Activated CD4-positive, alpha-beta T cell treated with anti-CD3 and anti-CD28 coated beads, Interleukin-2, amount 10 ng/mL, durations not matched to agents 7 days and 5 days (primary cell): ENCODE data around the gene MPZL3. TPM values are rescaled to one million over a fixed set of nuclear protein-coding genes. Genes with fewer than 3 reads are reported as not detected.
A peak's percentile ranks its signal among the peaks of the same experiment; 100 is the strongest.

Experiments used
- CTCF ChIA-PET: fragments of 350-600 bp; sonication (Branson Sonifier 250); formaldehyde crosslinking; loops from one replicate; lab custom pipeline; 2021; ENCODE audit warnings: antibody characterized with exemption; lab: Charles Lee
- POLR2A ChIA-PET: fragments of 350-600 bp; sonication (Branson Sonifier 250); formaldehyde crosslinking; loops from one replicate; lab custom pipeline; 2021; ENCODE audit warnings: antibody characterized with exemption; lab: Charles Lee
- DNase-seq: peaks from one replicate; pipeline ENCODE4 v3.0.0-alpha.2; 2020
- H3K27ac Mint-ChIP-seq: one replicate; pipeline ENCODE4 v1.8.0; 2021; ENCODE audit warnings: mild to moderate bottlenecking, moderate library complexity, mixed read lengths
- H3K27me3 Mint-ChIP-seq: one replicate; pipeline ENCODE4 v1.8.0; 2021; ENCODE audit warnings: mixed read lengths
- H3K36me3 Mint-ChIP-seq: one replicate; pipeline ENCODE4 v1.8.0; 2021; ENCODE audit warnings: low read depth, mixed read lengths
- H3K4me1 Mint-ChIP-seq: one replicate; pipeline ENCODE4 v1.8.0; 2021; ENCODE audit warnings: mixed read lengths
- H3K4me3 Mint-ChIP-seq: one replicate; pipeline ENCODE4 v1.8.0; 2021; ENCODE audit warnings: mild to moderate bottlenecking, moderate library complexity, mixed read lengths
- H3K9me3 Mint-ChIP-seq: one replicate; pipeline ENCODE4 v1.8.0; 2021; ENCODE audit warnings: mixed read lengths
- total RNA-seq, 2 experiments: library from RNA; stranded (reverse); gene quantifications; one replicate each; pipeline ENCODE4 v1.2.3, GENCODE V29; 2021

MPZL3 gene
- total RNA-seq, 2 experiments from 2014 or later: 21.2 to 22.0 TPM

DNA sequence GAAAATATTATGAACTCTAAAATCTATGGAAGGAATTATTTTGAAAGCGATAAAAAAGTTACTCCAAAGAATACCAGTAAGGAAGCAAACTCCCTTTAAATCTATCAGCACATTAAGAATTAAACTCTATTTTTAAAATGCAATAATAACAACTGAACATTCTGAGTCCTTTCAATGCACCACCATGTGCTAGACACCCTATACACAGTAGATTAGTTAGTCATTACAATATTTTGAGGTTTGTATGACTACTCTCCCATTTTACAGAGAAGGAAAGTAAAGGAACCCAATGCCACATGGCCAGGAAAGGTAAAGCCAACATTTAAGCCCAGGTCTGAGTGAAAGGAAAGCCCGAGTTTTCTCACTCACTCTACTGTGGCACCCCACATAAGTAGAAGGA, 45.1 kb downstream of the MPZL3 start:
- Mint-ChIP-seq H3K27ac (peak overlapping the region; percentile 90), H3K4me1 (peaks cover 63% of the 10 kb centered on the region), H3K4me3 (no peak overlapping the region), H3K27me3 (no peaks in the 10 kb centered on the region), H3K9me3 (peaks cover 7% of the 10 kb centered on the region), H3K36me3 (peaks cover 51% of the 10 kb centered on the region)
- ChIA-PET POLR2A (no interaction called here), CTCF (interaction anchor here (1.5 to 2.7 kb wide), 2 partner anchors 9 kb away, joined by 4 to 11 read pairs; no protein-coding TSS in a partner anchor)
- DNase-seq: no peak

DNA sequence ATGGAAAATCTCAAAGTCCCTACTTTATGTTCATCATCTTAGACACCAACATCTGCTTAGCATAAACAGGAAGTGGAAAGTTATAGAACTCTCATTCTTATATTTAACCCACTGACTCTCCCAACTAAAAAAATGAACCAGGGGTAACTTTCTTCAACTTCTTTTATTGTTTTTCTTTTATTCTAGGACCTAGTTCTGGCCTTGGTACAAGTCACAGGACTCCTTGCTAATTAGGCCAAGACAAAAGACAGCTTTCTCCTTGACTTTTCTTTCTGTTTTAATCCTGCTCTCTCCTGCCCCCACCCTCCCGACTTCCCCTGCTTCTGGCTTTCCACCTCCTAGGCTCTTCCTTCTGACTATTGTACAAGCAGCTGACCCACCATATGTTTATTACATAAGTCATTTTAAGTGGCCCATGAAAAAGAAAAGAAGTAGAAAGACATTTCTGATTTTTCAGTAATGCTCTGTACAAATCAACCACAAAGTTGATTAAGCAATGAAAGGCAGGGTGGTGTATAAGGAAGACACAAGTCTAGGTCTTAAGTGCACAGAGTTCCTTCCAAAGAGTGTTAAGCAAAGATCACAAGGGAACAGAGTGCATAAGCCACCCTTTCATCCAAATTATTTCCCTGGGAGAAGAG, 45.7 kb downstream of the MPZL3 start:
- ChIA-PET POLR2A (no interaction called here), CTCF (interaction anchor here (1.3 to 1.4 kb wide), 2 partner anchors 10 to 12 kb away, joined by 3 to 4 read pairs; no protein-coding TSS in a partner anchor)
- DNase-seq: no peak
- Mint-ChIP-seq H3K9me3 (peaks cover 7% of the 10 kb centered on the region), H3K27ac (peak overlapping the region; percentile 90), H3K36me3 (peaks cover 45% of the 10 kb centered on the region), H3K4me3 (no peak overlapping the region), H3K27me3 (no peaks in the 10 kb centered on the region), H3K4me1 (peaks cover 58% of the 10 kb centered on the region)

DNA sequence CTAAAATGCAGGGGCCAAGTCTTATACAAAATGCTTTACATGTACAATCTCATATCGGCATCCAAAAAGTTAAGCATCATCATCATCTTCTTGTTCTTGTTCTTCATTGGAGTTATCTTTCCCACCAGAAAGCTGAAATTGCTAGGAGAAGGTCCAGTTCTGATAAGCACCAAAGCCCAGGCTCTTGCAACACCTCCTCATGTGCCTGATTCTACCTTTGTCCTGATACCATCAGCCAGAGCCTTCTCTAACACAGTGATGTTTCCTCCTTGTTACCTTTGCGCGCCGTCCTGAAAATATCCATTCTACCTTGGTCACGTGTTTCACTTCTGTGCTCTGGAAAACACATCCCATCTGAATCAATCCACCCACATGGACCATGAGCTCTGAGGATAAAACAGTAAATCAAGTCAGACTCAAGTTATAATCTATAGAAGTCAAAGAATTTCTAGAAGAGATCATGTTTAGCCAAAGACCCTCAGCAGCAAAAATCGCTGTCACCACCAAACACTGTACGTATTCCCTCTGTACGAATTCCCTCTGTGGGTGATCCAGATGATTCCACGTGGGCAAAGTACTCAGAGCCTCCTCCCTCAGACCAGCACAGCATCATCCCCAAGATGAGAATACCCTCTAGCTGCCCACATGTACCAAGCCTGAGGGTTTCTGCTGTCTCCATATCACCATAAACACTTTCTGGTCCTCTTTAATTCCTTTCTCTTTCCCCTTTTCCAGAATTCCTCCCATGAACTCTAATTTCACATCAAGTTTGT, 46.4 kb downstream of the MPZL3 start:
- Mint-ChIP-seq H3K9me3 (peaks cover 7% of the 10 kb centered on the region), H3K36me3 (peaks cover 38% of the 10 kb centered on the region), H3K4me1 (peaks cover 52% of the 10 kb centered on the region), H3K27ac (peak overlapping the region; percentile 90), H3K27me3 (no peaks in the 10 kb centered on the region), H3K4me3 (no peak overlapping the region)
- CTCF ChIA-PET: interaction anchor here (1.3 to 1.4 kb wide), 2 partner anchors 11 to 13 kb away, joined by 3 to 4 read pairs; no protein-coding TSS in a partner anchor
- no peak for DNase-seq
- POLR2A ChIA-PET: no interaction called here

DNA sequence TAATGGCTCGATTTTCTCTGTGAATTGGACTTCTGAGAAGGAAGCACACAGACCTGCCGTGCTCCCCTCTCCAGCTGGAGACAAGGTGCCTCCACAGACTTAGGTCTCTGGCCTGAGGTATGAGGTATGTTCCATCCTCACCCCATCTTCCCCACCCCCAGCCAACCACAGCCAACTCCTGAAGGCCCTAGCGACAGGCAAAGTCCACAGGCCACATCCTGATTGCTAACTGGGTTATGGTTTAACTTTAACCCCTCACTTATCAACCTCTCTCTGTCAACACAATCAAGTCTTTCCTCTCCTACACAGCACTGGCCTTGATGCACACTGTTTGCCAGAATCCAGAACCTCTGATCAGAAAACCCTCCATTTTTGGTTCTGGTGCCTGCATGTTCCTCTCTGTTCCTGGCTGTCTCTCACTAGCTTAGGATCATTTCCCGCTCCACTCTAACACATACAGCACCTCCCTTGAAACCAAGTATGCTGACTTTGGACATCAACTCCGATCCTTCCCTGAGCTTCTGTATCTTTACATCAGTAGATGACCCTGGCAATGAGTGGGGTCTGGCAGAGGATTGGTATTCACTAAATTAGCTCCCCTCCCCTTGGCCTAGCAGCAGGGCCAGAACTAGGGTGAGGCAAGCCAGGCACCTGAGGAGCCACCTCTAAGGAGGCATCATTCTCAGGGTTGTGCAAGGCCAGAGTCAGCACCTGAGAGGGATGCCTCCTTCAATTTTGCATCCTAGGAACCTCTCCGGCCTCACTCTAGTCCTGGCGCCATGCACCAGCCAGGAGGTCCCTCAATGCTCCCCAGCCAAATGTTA, 49.4 kb downstream of the MPZL3 start:
- H3K9me3 Mint-ChIP-seq: peaks cover 7% of the 10 kb centered on the region
- H3K27me3 Mint-ChIP-seq: no peaks in the 10 kb centered on the region
- no peak overlapping the region for H3K4me3 Mint-ChIP-seq
- H3K27ac Mint-ChIP-seq: no peak overlapping the region
- CTCF ChIA-PET: interaction anchor here (0.6 to 2.1 kb wide), 16 partner anchors 9 to 180 kb away, joined by 3 to 25 read pairs (median 4); partner anchors contain the start of genes CD3D, JAML, MPZL2 and UBE4A
- H3K36me3 Mint-ChIP-seq: peaks cover 24% of the 10 kb centered on the region
- peak; percentile 87 for DNase-seq
- peaks cover 40% of the 10 kb centered on the region for H3K4me1 Mint-ChIP-seq
- POLR2A ChIA-PET: interaction anchor here (0.8 to 1.0 kb wide), 2 partner anchors 14 to 232 kb away, joined by 4 to 7 read pairs; no protein-coding TSS in a partner anchor

DNA sequence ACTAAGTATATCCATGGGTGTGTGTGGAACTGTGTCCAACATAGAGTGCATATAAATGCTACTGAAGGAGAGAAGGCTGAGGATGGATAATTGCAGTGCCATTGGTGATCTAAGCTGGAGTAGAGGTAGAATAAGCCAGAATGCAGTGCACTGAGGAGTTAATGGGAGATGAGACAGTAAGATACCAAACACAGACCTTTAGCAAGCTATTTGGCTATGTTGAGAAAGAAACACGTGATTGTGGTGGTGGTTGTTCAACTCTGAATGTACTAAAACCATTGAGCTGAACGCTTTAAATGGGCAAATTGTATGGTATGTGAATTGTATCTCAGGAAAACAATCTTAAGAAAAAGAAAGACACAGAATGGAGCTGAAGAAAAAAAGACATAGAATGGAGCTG, 50.2 kb downstream of the MPZL3 start:
- H3K27me3 Mint-ChIP-seq: no peaks in the 10 kb centered on the region
- H3K9me3 Mint-ChIP-seq: peaks cover 7% of the 10 kb centered on the region
- H3K4me3 Mint-ChIP-seq: no peak overlapping the region
- CTCF ChIA-PET: interaction anchor here (0.8 to 2.1 kb wide), 15 partner anchors 9 to 234 kb away, joined by 3 to 25 read pairs (median 4); partner anchors contain the start of genes CD3D, JAML, KMT2A and UBE4A
- no peak for DNase-seq
- peaks cover 33% of the 10 kb centered on the region for H3K4me1 Mint-ChIP-seq
- POLR2A ChIA-PET: interaction anchor here (0.6 to 1.0 kb wide), 3 partner anchors 15 to 233 kb away, joined by 3 to 7 read pairs (median 4); partner anchors contain the start of gene MPZL3
- no peak overlapping the region for H3K27ac Mint-ChIP-seq
- H3K36me3 Mint-ChIP-seq: peaks cover 24% of the 10 kb centered on the region

DNA sequence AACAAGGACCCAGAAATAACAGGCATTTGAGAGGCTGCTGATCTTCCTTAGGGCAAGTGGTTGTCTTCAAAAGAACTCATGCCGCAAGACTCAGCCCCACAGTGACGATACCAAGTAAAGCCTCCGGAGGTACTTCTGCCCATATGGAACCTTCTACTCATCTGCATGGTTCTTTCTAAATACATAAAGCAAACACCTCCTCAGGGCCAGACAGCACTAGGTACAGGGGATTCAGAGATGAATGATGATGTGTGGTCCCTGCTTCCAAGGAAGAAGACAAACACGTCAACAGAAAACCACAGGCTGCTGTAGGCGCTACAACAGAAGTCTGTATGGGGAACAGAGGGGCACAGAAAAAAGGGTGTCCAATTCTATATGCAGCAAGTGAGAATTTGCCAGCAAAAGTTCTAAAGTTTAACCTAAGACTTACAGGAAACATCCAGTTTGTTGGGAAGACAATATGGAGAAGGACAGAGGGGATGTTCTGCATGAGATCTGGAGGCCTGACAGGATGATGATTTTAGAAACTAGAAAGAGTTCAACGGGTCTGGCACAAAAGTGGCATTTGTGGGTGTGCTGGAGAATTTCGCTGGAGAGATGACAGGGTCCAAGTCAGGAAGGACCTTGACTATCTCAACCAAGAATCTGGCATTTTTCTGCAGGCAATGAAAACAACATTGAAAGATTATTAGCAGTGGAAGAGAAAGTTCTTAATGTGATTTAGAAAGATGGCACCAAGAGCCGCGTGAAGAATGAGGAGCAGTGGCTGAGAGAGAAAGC, 51.1 kb downstream of the MPZL3 start:
- H3K36me3 Mint-ChIP-seq: peaks cover 28% of the 10 kb centered on the region
- no peaks in the 10 kb centered on the region for H3K27me3 Mint-ChIP-seq
- POLR2A ChIA-PET: no interaction called here
- no peak overlapping the region for H3K4me3 Mint-ChIP-seq
- peak; percentile 42 for DNase-seq
- no peak overlapping the region for H3K27ac Mint-ChIP-seq
- CTCF ChIA-PET: interaction anchor here (0.9 to 2.1 kb wide), 4 partner anchors 10 to 235 kb away, joined by 3 to 25 read pairs (median 3); partner anchors contain the start of gene KMT2A
- H3K9me3 Mint-ChIP-seq: peaks cover 5% of the 10 kb centered on the region
- H3K4me1 Mint-ChIP-seq: peaks cover 24% of the 10 kb centered on the region

DNA sequence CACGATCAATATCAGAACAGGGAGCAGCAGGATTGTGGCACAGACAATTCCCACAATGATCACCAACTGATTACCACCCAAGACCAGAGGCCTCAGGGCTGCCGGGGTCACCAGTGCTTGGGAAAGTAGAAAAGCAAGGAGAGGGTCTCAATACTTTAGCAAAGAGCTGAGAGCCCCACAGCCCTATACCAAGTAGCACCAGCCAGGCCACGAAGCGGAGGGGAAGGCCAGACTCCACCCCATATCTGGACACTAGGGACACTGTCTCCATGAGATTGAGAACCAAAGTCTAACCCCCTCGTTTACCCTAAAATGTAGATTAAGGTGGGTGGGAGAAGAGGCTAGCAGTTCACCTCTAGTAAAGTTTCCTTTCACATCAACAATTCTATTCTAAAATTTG, 51.7 kb downstream of the MPZL3 start:
- CTCF ChIA-PET: interaction anchor here (2.4 to 2.8 kb wide), 3 partner anchors 13 to 82 kb away, joined by 7 to 28 read pairs (median 10); no protein-coding TSS in a partner anchor
- DNase-seq: no peak

DNA sequence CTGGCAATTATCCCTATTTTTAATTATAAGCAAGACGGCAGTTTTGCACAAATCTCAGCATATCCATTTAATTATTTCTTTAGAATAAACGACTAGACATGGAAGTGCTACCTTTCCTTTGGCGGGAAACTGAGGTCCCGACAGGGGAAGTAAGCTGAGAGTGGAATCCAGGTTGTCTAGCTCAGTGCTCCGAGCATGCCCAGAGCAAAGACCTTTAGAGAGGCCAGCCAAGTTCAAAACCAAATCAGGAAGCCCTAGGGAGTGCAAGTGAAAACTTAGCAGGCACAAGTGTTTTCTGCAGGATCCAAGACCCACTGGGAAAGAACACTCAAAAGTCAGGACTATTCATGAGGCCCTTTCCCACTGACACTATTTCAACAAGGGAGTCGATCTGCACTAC, 53.0 kb downstream of the MPZL3 start:
- H3K4me3 Mint-ChIP-seq: no peak overlapping the region
- no peaks in the 10 kb centered on the region for H3K27me3 Mint-ChIP-seq
- CTCF ChIA-PET: interaction anchor here (0.6 to 2.8 kb wide), 48 partner anchors 9 to 438 kb away, joined by 3 to 28 read pairs (median 5); partner anchors contain the start of genes CD3D, CD3G, JAML and MPZL3
- peaks cover 44% of the 10 kb centered on the region for H3K36me3 Mint-ChIP-seq
- H3K27ac Mint-ChIP-seq: no peak overlapping the region
- no peak for DNase-seq
- POLR2A ChIA-PET: interaction anchor here (0.6 to 0.8 kb wide), 4 partner anchors 45 to 155 kb away, joined by 3 to 4 read pairs (median 4); no protein-coding TSS in a partner anchor
- peaks cover 14% of the 10 kb centered on the region for H3K4me1 Mint-ChIP-seq
- no peaks in the 10 kb centered on the region for H3K9me3 Mint-ChIP-seq

More for the DNA sequence above, 51.7 kb downstream of the MPZL3 start:
- H3K36me3 Mint-ChIP-seq: peaks cover 30% of the 10 kb centered on the region
- peaks cover 18% of the 10 kb centered on the region for H3K4me1 Mint-ChIP-seq
- POLR2A ChIA-PET: no interaction called here
- H3K27ac Mint-ChIP-seq: no peak overlapping the region
- peaks cover 2% of the 10 kb centered on the region for H3K9me3 Mint-ChIP-seq
- no peak overlapping the region for H3K4me3 Mint-ChIP-seq
- H3K27me3 Mint-ChIP-seq: no peaks in the 10 kb centered on the region

DNA sequence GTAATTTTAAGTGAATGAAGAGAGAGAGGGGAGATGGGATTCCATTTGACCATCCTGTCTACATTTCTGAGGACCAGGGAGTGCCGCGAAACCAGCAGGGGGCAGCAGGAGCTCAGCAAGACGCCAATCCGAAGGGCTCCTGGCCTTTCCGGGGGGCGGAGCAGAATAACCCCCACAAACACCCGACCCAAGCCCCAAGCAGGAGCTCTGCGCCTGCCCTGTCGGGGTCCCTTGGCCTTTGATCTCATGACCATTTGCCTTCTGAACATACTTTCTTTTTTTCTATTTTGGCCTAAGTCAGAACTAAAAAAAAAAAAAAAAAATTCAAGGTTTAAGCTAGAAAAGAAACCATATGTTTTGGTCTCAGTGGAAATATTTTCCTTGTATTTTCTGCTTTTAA, 53.8 kb downstream of the MPZL3 start:
- H3K27me3 Mint-ChIP-seq: no peaks in the 10 kb centered on the region
- POLR2A ChIA-PET: interaction anchor here (0.6 to 0.8 kb wide), 4 partner anchors 46 to 156 kb away, joined by 3 to 4 read pairs (median 4); no protein-coding TSS in a partner anchor
- peaks cover 14% of the 10 kb centered on the region for H3K4me1 Mint-ChIP-seq
- peak; percentile 85 for DNase-seq
- H3K4me3 Mint-ChIP-seq: no peak overlapping the region
- peaks cover 51% of the 10 kb centered on the region for H3K36me3 Mint-ChIP-seq
- CTCF ChIA-PET: interaction anchor here (0.5 to 2.8 kb wide), 62 partner anchors 9 to 926 kb away, joined by 3 to 28 read pairs (median 4); partner anchors contain the start of genes CD3D, CD3G, JAML and MPZL3
- H3K9me3 Mint-ChIP-seq: no peaks in the 10 kb centered on the region
- H3K27ac Mint-ChIP-seq: peak overlapping the region; percentile 58

DNA sequence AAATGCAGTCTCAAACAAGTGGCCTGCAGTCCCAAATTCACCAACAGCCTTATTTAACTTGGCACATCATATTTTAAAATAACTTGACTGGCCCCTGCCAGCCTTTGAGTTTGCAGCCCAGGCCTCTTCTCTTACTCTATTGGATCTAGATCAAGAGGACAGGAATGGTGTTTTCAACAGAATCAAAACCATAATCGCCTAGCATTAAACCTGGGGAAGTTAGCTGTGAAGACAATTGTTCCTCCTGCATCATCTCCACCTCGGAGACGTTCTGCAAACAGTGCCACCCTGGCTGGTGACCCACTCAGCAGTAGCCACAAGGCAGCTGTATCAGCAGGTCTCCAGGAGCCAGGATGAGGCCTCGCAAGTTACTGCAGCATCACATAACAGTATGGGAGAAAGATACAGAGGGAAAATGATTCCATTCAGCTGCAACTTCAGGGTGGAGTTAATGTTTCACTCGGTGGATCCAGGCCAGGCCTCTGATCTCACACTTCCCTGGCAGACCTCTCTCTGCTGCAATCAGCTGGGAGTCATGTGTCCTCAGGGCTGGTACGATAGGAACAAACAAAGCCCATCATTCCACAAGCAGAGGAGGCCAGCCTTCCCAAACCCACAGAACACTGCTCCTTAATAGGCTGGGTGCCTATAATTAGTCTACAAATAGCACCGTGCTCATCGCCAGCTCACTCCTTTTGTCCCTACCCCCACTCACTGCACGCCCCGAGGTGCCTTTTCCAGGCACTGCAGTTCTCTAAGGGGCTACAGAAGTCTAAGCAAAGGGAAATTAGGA, 57.1 kb downstream of the MPZL3 start:
- ChIA-PET CTCF (no interaction called here), POLR2A (no interaction called here)
- H3K9me3 Mint-ChIP-seq: peaks cover 19% of the 10 kb centered on the region
- H3K4me3 Mint-ChIP-seq: no peak overlapping the region
- no peak for DNase-seq
- H3K36me3 Mint-ChIP-seq: peaks cover 76% of the 10 kb centered on the region
- peaks cover 14% of the 10 kb centered on the region for H3K4me1 Mint-ChIP-seq
- H3K27ac Mint-ChIP-seq: peak overlapping the region; percentile 74
- H3K27me3 Mint-ChIP-seq: peaks cover 4% of the 10 kb centered on the region
